Measurements from ENCODE around the gene SLCO4C1. TPM values are rescaled to one million over a fixed set of nuclear protein-coding genes. Genes with fewer than 3 reads are reported as not detected.
A peak's percentile ranks its signal among the peaks of the same experiment; 100 is the strongest.

The SLCO4C1 gene
- total RNA-seq, 1 donor from 2014 or later: 0.63 TPM

- DNase-seq (ENCODE audit: low read depth): no peak
- no peak overlapping the region for H3K4me3 ChIP-seq (ENCODE audit: low read depth, low read length)
- no peak for TF ChIP-seq CTCF (conservative IDR thresholded peaks at IDR 0.05; ENCODE audit: low read depth, low read length)
Observed at GRCh38 chr5:102277144-102277543, 18.9 kb downstream of the SLCO4C1 start.

- DNase-seq (ENCODE audit: low read depth): no peak
- no peak for TF ChIP-seq CTCF (conservative IDR thresholded peaks at IDR 0.05; ENCODE audit: low read depth, low read length)
- H3K4me3 ChIP-seq (ENCODE audit: low read depth, low read length): no peak overlapping the region
Observed at GRCh38 chr5:102271759-102272158, 24.3 kb downstream of the SLCO4C1 start.

- no peak for DNase-seq (ENCODE audit: low read depth)
- TF ChIP-seq CTCF (conservative IDR thresholded peaks at IDR 0.05; ENCODE audit: low read depth, low read length): no peak
- no peak overlapping the region for H3K4me3 ChIP-seq (ENCODE audit: low read depth, low read length)
Observed at GRCh38 chr5:102270036-102270435, 26.0 kb downstream of the SLCO4C1 start.

- no peak overlapping the region for H3K4me3 ChIP-seq (ENCODE audit: low read depth, low read length)
- peak; percentile 46 for DNase-seq (ENCODE audit: low read depth)
- TF ChIP-seq CTCF (conservative IDR thresholded peaks at IDR 0.05; ENCODE audit: low read depth, low read length): no peak
Observed at GRCh38 chr5:102262688-102263087, 33.4 kb downstream of the SLCO4C1 start.

- no peak for DNase-seq (ENCODE audit: low read depth)
- no peak for TF ChIP-seq CTCF (conservative IDR thresholded peaks at IDR 0.05; ENCODE audit: low read depth, low read length)
Observed at GRCh38 chr5:102249381-102249780, 46.7 kb downstream of the SLCO4C1 start.

GRCh38 chr5:102243213-102243612 is 52.9 kb downstream of the SLCO4C1 start:
- no peak overlapping the region for H3K4me3 ChIP-seq (ENCODE audit: low read depth, low read length)
- no peak for TF ChIP-seq CTCF (conservative IDR thresholded peaks at IDR 0.05; ENCODE audit: low read depth, low read length)
- DNase-seq (ENCODE audit: low read depth): no peak

More at GRCh38 chr5:102249381-102249780, 46.7 kb downstream of the SLCO4C1 start:
- H3K4me3 ChIP-seq (ENCODE audit: low read depth, low read length): no peak overlapping the region

GRCh38 chr5:102241809-102242421 is 54.2 kb downstream of the SLCO4C1 start:
- no peak for DNase-seq (ENCODE audit: low read depth)
- TF ChIP-seq CTCF (conservative IDR thresholded peaks at IDR 0.05; ENCODE audit: low read depth, low read length): peak; percentile 6

More at GRCh38 chr5:102241809-102242421, 54.2 kb downstream of the SLCO4C1 start:
- H3K4me3 ChIP-seq (ENCODE audit: low read depth, low read length): no peak overlapping the region

All from epithelial cell of proximal tubule (primary cell).